HEK293 (cell line): Measurements from ENCODE around the gene SIPA1.
"Not testable (repeated sequence)": the region's sequence is repeated elsewhere in the genome, so short reads cannot be mapped to it uniquely, and the experiment has no call there.

Experiments used
- CTCF ChIA-PET: fragments of 350-600 bp; formaldehyde crosslinking; extraction: SDS; loops from one replicate; lab custom pipeline; 2021; ENCODE audit warnings: antibody characterized with exemption; lab: Yijun Ruan, JAX
- POLR2A ChIA-PET: fragments of 300-600 bp; formaldehyde crosslinking; extraction: SDS; loops from one replicate; lab custom pipeline; 2020; ENCODE audit warnings: antibody characterized with exemption, inconsistent platforms; lab: Yijun Ruan, JAX
- H3K27ac ChIP-seq: fragments of 200-500 bp; sonication (Bioruptor generic); 2 replicates; pipeline ENCODE4 v1.5.1; 2014; ENCODE audit warnings: low read depth, low read length, control low read depth, inconsistent platforms; ENCODE audit errors: extremely low read depth
- H3K36me3 ChIP-seq, 2 experiments: fragments of 200-500 bp in 1 of 2; sonication (Bioruptor generic) in 1 of 2; 1 replicate in 1 of 2; 2 replicates in 1 of 2; pipeline ENCODE4 v1.5.1; 2014 to 2017; ENCODE audit warnings: inconsistent platforms in 2 of 2, low read length in 2 of 2; ENCODE audit not compliant: control insufficient read depth in 2 of 2, insufficient read depth in 1 of 2
- H3K4me1 ChIP-seq: fragments of 200-500 bp; sonication (Bioruptor generic); 2 replicates; pipeline ENCODE4 v1.5.1; 2014; ENCODE audit warnings: mild to moderate bottlenecking, low read length, inconsistent platforms; ENCODE audit not compliant: control insufficient read depth, insufficient read depth
- H3K4me3 ChIP-seq: 2 replicates; pipeline ENCODE4 v1.5.1; 2011; ENCODE audit warnings: low read depth, mild to moderate bottlenecking, control low read depth, low read length, moderate library complexity
- H3K9me3 ChIP-seq: fragments of 200-500 bp; sonication (Bioruptor generic); 2 replicates; pipeline ENCODE4 v1.5.1; 2014; ENCODE audit warnings: low read depth, low read length, inconsistent platforms; ENCODE audit not compliant: control insufficient read depth, insufficient read depth
- GLIS2 ChIP-seq: fragments of 450-650 bp; formaldehyde crosslinking; IDR thresholded peaks from 2 replicates; pipeline ENCODE4 v1.5.1; 2016; ENCODE audit warnings: missing biosample characterization, missing genetic modification characterization
- HOXD13 ChIP-seq: sonication (generic); formaldehyde crosslinking; IDR thresholded peaks from 2 replicates; pipeline ENCODE4 v1.8.0; 2022; ENCODE audit warnings: missing genetic modification reagents, borderline replicate concordance
- KLF1 ChIP-seq: fragments of 450-650 bp; formaldehyde crosslinking; IDR thresholded peaks from 2 replicates; pipeline ENCODE4 v1.5.1; 2016; ENCODE audit warnings: missing biosample characterization, missing genetic modification characterization
- KLF7 ChIP-seq: fragments of 450-650 bp; formaldehyde crosslinking; IDR thresholded peaks from 2 replicates; pipeline ENCODE4 v1.5.1; 2016; ENCODE audit warnings: missing biosample characterization, missing genetic modification characterization, borderline replicate concordance
- MEIS1 ChIP-seq: sonication (generic); formaldehyde crosslinking; IDR thresholded peaks from 2 replicates; pipeline ENCODE4 v1.8.1; 2022; ENCODE audit warnings: missing genetic modification reagents, mild to moderate bottlenecking, borderline replicate concordance
- SETDB1 ChIP-seq: IDR thresholded peaks from one replicate; pipeline ENCODE4 v1.6.1; 2017; ENCODE audit warnings: mild to moderate bottlenecking, low read length, moderate library complexity, mixed read lengths; ENCODE audit not compliant: insufficient read length
- WT1 ChIP-seq: fragments of 450-650 bp; formaldehyde crosslinking; IDR thresholded peaks from 2 replicates; pipeline ENCODE4 v1.5.1; 2016; ENCODE audit warnings: missing biosample characterization, missing genetic modification characterization
- ZFP37 ChIP-seq: fragments of 450-650 bp; formaldehyde crosslinking; IDR thresholded peaks from 2 replicates; pipeline ENCODE4 v1.5.1; 2016; ENCODE audit warnings: missing biosample characterization, missing genetic modification characterization
- ZNF10 ChIP-seq: fragments of 450-650 bp; formaldehyde crosslinking; IDR thresholded peaks from 2 replicates; pipeline ENCODE4 v1.5.1; 2017; ENCODE audit warnings: missing biosample characterization, missing genetic modification characterization
- ZNF133 ChIP-seq: fragments of 450-650 bp; formaldehyde crosslinking; IDR thresholded peaks from 2 replicates; pipeline ENCODE4 v1.5.1; 2016; ENCODE audit warnings: missing biosample characterization, missing genetic modification characterization
- ZNF140 ChIP-seq: fragments of 450-650 bp; formaldehyde crosslinking; IDR thresholded peaks from 2 replicates; pipeline ENCODE4 v1.5.1; 2016; ENCODE audit warnings: missing biosample characterization, missing genetic modification characterization
- ZNF169 ChIP-seq: fragments of 450-650 bp; formaldehyde crosslinking; IDR thresholded peaks from 2 replicates; pipeline ENCODE4 v1.5.1; 2016; ENCODE audit warnings: missing biosample characterization, missing genetic modification characterization
- ZNF274 ChIP-seq, 2 experiments: fragments of 200-500 bp in 1 of 2; fragments of 450-650 bp in 1 of 2; sonication (Bioruptor generic) in 1 of 2; formaldehyde crosslinking in 1 of 2; IDR thresholded peaks; 2 replicates each; pipeline versions ENCODE4 v1.5.1 to v1.6.1; 2014 to 2016; ENCODE audit warnings: borderline replicate concordance in 1 of 2, inconsistent platforms in 1 of 2, low read length in 1 of 2, missing biosample characterization in 1 of 2, missing genetic modification characterization in 1 of 2
- ZNF521 ChIP-seq: fragments of 450-650 bp; formaldehyde crosslinking; IDR thresholded peaks from 2 replicates; pipeline ENCODE4 v1.5.1; 2017; ENCODE audit warnings: missing biosample characterization, mild to moderate bottlenecking, missing genetic modification characterization
- ZNF571 ChIP-seq: fragments of 450-650 bp; formaldehyde crosslinking; IDR thresholded peaks from 2 replicates; pipeline ENCODE4 v1.5.0; 2017; ENCODE audit warnings: missing biosample characterization, missing genetic modification characterization
- ZNF585B ChIP-seq: fragments of 450-650 bp; formaldehyde crosslinking; IDR thresholded peaks from 2 replicates; pipeline ENCODE4 v1.5.1; 2016; ENCODE audit warnings: missing biosample characterization, missing genetic modification characterization
- ZNF768 ChIP-seq: fragments of 450-650 bp; formaldehyde crosslinking; IDR thresholded peaks from 2 replicates; pipeline ENCODE4 v1.5.1; 2018; ENCODE audit warnings: missing biosample characterization, mild to moderate bottlenecking, missing genetic modification characterization
- ZNF776 ChIP-seq: fragments of 450-650 bp; formaldehyde crosslinking; IDR thresholded peaks from 2 replicates; pipeline ENCODE4 v1.5.0; 2017; ENCODE audit warnings: missing biosample characterization, missing genetic modification characterization, borderline replicate concordance
- ZSCAN18 ChIP-seq: fragments of 450-650 bp; formaldehyde crosslinking; IDR thresholded peaks from 2 replicates; pipeline ENCODE4 v1.5.1; 2016; ENCODE audit warnings: missing biosample characterization, missing genetic modification characterization
- TF ChIP-seq, protein P1 (sequence below): fragments of 450-650 bp; formaldehyde crosslinking; IDR thresholded peaks from 2 replicates; pipeline ENCODE4 v1.5.1; 2016; ENCODE audit warnings: missing biosample characterization, missing genetic modification characterization

SIPA1 gene

DNA sequence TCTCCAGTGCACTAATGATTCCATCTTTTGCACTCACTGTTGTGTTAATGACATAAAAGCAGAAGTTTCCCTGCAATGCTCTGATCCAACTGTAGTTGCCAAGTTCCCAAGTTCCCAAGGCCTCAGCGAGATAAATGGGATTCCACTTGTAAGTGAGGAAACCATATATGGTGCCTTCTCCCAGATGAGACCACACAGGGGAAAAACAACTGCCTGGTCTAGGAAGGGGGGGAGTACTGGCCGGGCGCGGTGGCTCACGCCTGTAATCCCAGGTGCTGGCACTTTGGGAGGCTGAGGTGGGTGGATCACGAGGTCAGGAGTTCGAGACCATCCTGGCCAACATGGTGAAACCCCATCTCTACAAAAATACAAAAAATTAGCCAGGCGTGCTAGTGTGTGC, 48.1 kb downstream of the SIPA1 start:
- no peaks in the 10 kb centered on the region for H3K4me1 ChIP-seq
- H3K9me3 ChIP-seq: no peaks in the 10 kb centered on the region
- CTCF ChIA-PET: no interaction called here
- H3K36me3 ChIP-seq: no peaks in the 10 kb centered on the region
- POLR2A ChIA-PET: no interaction called here
- no peak for TF ChIP-seq ZNF274 (IDR thresholded peaks at IDR 0.05; ENCODE audit: low read length)
- TF ChIP-seq ZNF274 (tag by site-specific recombination; IDR thresholded peaks at IDR 0.05; ENCODE audit: borderline replicate concordance): no peak
- TF ChIP-seq ZFP37 (tag by site-specific recombination): no peak
- no peak for TF ChIP-seq ZNF10 (tag by site-specific recombination)
- no peak for TF ChIP-seq ZSCAN18
- no peak for TF ChIP-seq ZNF768 (tag by site-specific recombination)
- no peak for TF ChIP-seq WT1 (tag by site-specific recombination)
- no peak for TF ChIP-seq ZNF776 (tag by site-specific recombination)
- no peak for TF ChIP-seq ZNF140 (tag by site-specific recombination)
- no peak for TF ChIP-seq ZNF169 (tag by site-specific recombination)
- no peak for TF ChIP-seq MEIS1
- TF ChIP-seq HOXD13 (CRISPR knock-in tag): no peak
- TF ChIP-seq ZNF521 (tag by site-specific recombination): no peak
- no peak for TF ChIP-seq KLF7 (tag by site-specific recombination)
- no peak overlapping the region for H3K27ac ChIP-seq
- no peak overlapping the region for H3K4me3 ChIP-seq

- H3K9me3 ChIP-seq, H3K36me3 ChIP-seq, H3K27ac ChIP-seq, H3K4me3 ChIP-seq, H3K4me1 ChIP-seq, POLR2A ChIA-PET: not testable (repeated sequence)
- CTCF ChIA-PET: interaction anchor here (1.5 kb wide), 1 partner anchor 14 kb away, joined by 6 read pairs; no protein-coding TSS in a partner anchor
Measured at GRCh38 chr11:65691847-65692246, 53.9 kb downstream of the SIPA1 start.

- Histone ChIP-seq H3K4me3 (no peak overlapping the region), H3K36me3 (no peaks in the 10 kb centered on the region), H3K27ac (no peak overlapping the region), H3K9me3 (no peaks in the 10 kb centered on the region), H3K4me1 (no peaks in the 10 kb centered on the region)
- POLR2A ChIA-PET: no interaction called here
- TF ChIP-seq, protein P1, sequence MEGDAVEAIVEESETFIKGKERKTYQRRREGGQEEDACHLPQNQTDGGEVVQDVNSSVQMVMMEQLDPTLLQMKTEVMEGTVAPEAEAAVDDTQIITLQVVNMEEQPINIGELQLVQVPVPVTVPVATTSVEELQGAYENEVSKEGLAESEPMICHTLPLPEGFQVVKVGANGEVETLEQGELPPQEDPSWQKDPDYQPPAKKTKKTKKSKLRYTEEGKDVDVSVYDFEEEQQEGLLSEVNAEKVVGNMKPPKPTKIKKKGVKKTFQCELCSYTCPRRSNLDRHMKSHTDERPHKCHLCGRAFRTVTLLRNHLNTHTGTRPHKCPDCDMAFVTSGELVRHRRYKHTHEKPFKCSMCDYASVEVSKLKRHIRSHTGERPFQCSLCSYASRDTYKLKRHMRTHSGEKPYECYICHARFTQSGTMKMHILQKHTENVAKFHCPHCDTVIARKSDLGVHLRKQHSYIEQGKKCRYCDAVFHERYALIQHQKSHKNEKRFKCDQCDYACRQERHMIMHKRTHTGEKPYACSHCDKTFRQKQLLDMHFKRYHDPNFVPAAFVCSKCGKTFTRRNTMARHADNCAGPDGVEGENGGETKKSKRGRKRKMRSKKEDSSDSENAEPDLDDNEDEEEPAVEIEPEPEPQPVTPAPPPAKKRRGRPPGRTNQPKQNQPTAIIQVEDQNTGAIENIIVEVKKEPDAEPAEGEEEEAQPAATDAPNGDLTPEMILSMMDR: no peak
- TF ChIP-seq KLF1 (no peak), ZNF571 (tag by site-specific recombination) (no peak), GLIS2 (tag by site-specific recombination) (no peak), ZNF585B (tag by site-specific recombination) (no peak), ZNF133 (no peak), SETDB1 (no peak)
- CTCF ChIA-PET: interaction anchor here (0.6 to 1.5 kb wide), 2 partner anchors 11 to 14 kb away, joined by 5 to 6 read pairs; no protein-coding TSS in a partner anchor
Measured at GRCh38 chr11:65692367-65692766, 54.5 kb downstream of the SIPA1 start.
